Liver (tissue), 9 donors: ENCODE data around the gene FAM32A. TPM values are rescaled to one million over a fixed set of nuclear protein-coding genes. Genes with fewer than 3 reads are reported as not detected.

Experiments
- DNase-seq: peaks from one replicate; pipeline ENCODE4 v3.0.0-alpha.2; 2017; ENCODE audit warnings: low spot score
- H3K27ac ChIP-seq, 2 donors: one replicate each; pipeline ENCODE4 v1.7.0; 2013; ENCODE audit warnings: inconsistent platforms in 2 of 2, low read length in 2 of 2, control low read depth in 1 of 2, low read depth in 1 of 2, mild to moderate bottlenecking in 1 of 2
- H3K27me3 ChIP-seq, 4 donors: one replicate each; pipeline versions ENCODE4 v1.6.1 to v1.7.0; 2013; ENCODE audit warnings: low read length in 3 of 4, inconsistent platforms in 1 of 4, mild to moderate bottlenecking in 1 of 4, moderate library complexity in 1 of 4; ENCODE audit not compliant: control insufficient read depth in 4 of 4, insufficient read depth in 4 of 4
- H3K36me3 ChIP-seq, 4 donors: one replicate each; pipeline versions ENCODE4 v1.6.1 to v1.7.0; 2013; ENCODE audit warnings: low read length in 3 of 4, mild to moderate bottlenecking in 3 of 4, low read depth in 1 of 4, moderate library complexity in 1 of 4; ENCODE audit not compliant: control insufficient read depth in 4 of 4, insufficient read depth in 3 of 4
- H3K4me1 ChIP-seq, 4 donors: one replicate each; pipeline versions ENCODE4 v1.6.1 to v1.7.0; 2013; ENCODE audit warnings: low read length in 3 of 4, mild to moderate bottlenecking in 3 of 4, moderate library complexity in 1 of 4; ENCODE audit not compliant: control insufficient read depth in 4 of 4, insufficient read depth in 4 of 4
- H3K4me3 ChIP-seq, 3 donors: one replicate each; pipeline versions ENCODE4 v1.6.1 to v1.7.0; 2013; ENCODE audit warnings: low read length in 3 of 3, control low read depth in 1 of 3, low read depth in 1 of 3, mild to moderate bottlenecking in 1 of 3
- H3K9ac ChIP-seq, 2 donors: one replicate each; pipeline ENCODE4 v1.7.0; 2013; ENCODE audit warnings: low read length in 2 of 2, mild to moderate bottlenecking in 2 of 2, moderate library complexity in 2 of 2, control low read depth in 1 of 2, low read depth in 1 of 2
- H3K9me3 ChIP-seq, 4 donors: one replicate each; pipeline versions ENCODE4 v1.6.1 to v1.7.0; 2013; ENCODE audit warnings: low read length in 3 of 4; ENCODE audit not compliant: control insufficient read depth in 4 of 4
- EGR1 ChIP-seq, 2 donors: IDR thresholded peaks; 2 replicates each; pipeline ENCODE4 v1.6.1; 2016 to 2018; ENCODE audit warnings: antibody characterized with exemption in 2 of 2, low read depth in 2 of 2
- FOXA1 ChIP-seq: IDR thresholded peaks from 2 replicates; pipeline ENCODE4 v1.6.1; 2016; ENCODE audit warnings: antibody characterized with exemption
- FOXA2 ChIP-seq: IDR thresholded peaks from 2 replicates; pipeline ENCODE4 v1.6.1; 2016; ENCODE audit warnings: antibody characterized with exemption
- GABPA ChIP-seq, 2 donors: IDR thresholded peaks in 1 of 2; conservative IDR thresholded peaks in 1 of 2; 2 replicates each; pipeline ENCODE4 v1.6.1; 2016; ENCODE audit warnings: antibody characterized with exemption in 2 of 2, mild to moderate bottlenecking in 1 of 2, moderate library complexity in 1 of 2
- HNF4A ChIP-seq, 2 donors: conservative IDR thresholded peaks; 2 replicates each; pipeline ENCODE4 v1.6.1; 2016; ENCODE audit warnings: antibody characterized with exemption in 2 of 2, mild to moderate bottlenecking in 2 of 2
- HNF4G ChIP-seq: IDR thresholded peaks from 2 replicates; pipeline ENCODE4 v1.6.1; 2016; ENCODE audit warnings: antibody characterized with exemption
- JUND ChIP-seq, 2 donors: IDR thresholded peaks; 2 replicates each; pipeline ENCODE4 v1.6.1; 2016; ENCODE audit warnings: antibody characterized with exemption in 2 of 2
- NR2F2 ChIP-seq: IDR thresholded peaks from 2 replicates; pipeline ENCODE4 v1.6.1; 2016; ENCODE audit warnings: antibody characterized with exemption
- RAD21 ChIP-seq, 2 donors: IDR thresholded peaks; 2 replicates each; pipeline ENCODE4 v1.6.1; 2016; ENCODE audit warnings: antibody characterized with exemption in 2 of 2, mild to moderate bottlenecking in 2 of 2
- RXRA ChIP-seq, 2 donors: IDR thresholded peaks; 2 replicates each; pipeline ENCODE4 v1.6.1; 2017 to 2018; ENCODE audit warnings: antibody characterized with exemption in 2 of 2, mild to moderate bottlenecking in 1 of 2
- SP1 ChIP-seq: IDR thresholded peaks from 2 replicates; pipeline ENCODE4 v1.6.1; 2018; ENCODE audit warnings: antibody characterized with exemption, mild to moderate bottlenecking
- YY1 ChIP-seq: IDR thresholded peaks from 2 replicates; pipeline ENCODE4 v1.6.1; 2016; ENCODE audit warnings: antibody characterized with exemption, mild to moderate bottlenecking
- WGBS: extraction: QIAGEN DNeasy Blood & Tissue Kit; methylation state at CpG from one replicate; pipeline ENCODE4 v1.1.7; 2013; 5-methylcytosine and 5-hydroxymethylcytosine counted together
- polyA plus RNA-seq, 2 donors: library from polyadenylated mRNA; stranded (reverse) in 1 of 2; unstranded in 1 of 2; fragments of 200-250 nt in 1 of 2; fragments of >200 nt in 1 of 2; fragmentation: Nextera tagmentation in 1 of 2; extraction: Ambion mirVana in 1 of 2; gene quantifications; one replicate each; pipeline versions ENCODE4 v1.2.1 to v1.2.3, GENCODE V29; 2013 to 2015
- total RNA-seq, 2 donors: library from RNA; depleted of rRNA; stranded (reverse); fragments of >200 nt; gene quantifications; one replicate each; pipeline ENCODE4 v1.2.3, GENCODE V29; 2014
- TF ChIP-seq, protein P1 (sequence below): IDR thresholded peaks from 2 replicates; pipeline ENCODE4 v1.6.1; 2016; ENCODE audit warnings: antibody characterized with exemption
- TF ChIP-seq, protein P2 (sequence below): fragments of 150-350 bp; IDR thresholded peaks from 2 replicates; pipeline ENCODE4 v1.5.1; 2017; ENCODE audit warnings: improper control_type of control experiment, low read depth, low read length; ENCODE audit not compliant: missing input control
- TF ChIP-seq, protein P3 (sequence below): IDR thresholded peaks from 2 replicates; pipeline ENCODE4 v1.6.1; 2016; ENCODE audit warnings: antibody characterized with exemption
- TF ChIP-seq, protein P4 (sequence below): IDR thresholded peaks from 2 replicates; pipeline ENCODE4 v1.6.1; 2016; ENCODE audit warnings: antibody characterized with exemption, mild to moderate bottlenecking
- donor health status: healthy.
- donor health status: healthy.
- donor health status: healthy.
- donor health status: healthy.
- donor health status: healthy.

Gene FAM32A
- total and polyA plus RNA-seq, 4 donors, result 46.2 to 60.2 (median 52.4) TPM

DNA sequence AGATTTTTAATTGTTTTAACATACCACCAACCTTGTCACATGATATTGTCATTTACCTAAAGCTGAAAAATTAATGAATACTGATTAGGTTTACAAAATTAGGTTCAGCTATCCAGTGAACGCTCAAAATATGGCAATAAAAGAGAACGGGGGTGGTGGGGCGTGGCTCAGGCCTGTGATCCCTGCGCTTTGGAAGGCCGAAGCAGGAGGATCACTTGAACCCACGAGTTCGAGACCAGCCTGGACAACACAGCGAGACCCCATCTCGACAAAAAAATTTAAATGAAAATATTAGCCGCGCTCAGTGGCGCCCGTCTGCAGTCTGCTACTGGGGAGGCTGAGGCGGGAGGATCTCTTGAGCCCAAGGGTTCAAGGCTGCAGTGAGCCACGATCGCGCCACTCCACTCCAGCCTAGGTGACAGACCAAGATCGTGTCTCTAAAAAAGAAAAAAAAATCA, 516 bp upstream of the FAM32A start:
- peak overlapping the region; percentile 50 to 75 (median 66) for H3K4me3 ChIP-seq
- no peaks in the 10 kb centered on the region for H3K9me3 ChIP-seq
- peaks cover 8 to 29% (median 21%) of the 10 kb centered on the region in 4 donors for H3K4me1 ChIP-seq
- peak overlapping the region in 1 of 2 donors; percentile 58 for H3K27ac ChIP-seq
- H3K9ac ChIP-seq, result peak overlapping the region in 1 of 2 donors; percentile 32
- H3K36me3 ChIP-seq, result peaks cover under 1 to 9% (median 1%) of the 10 kb centered on the region in 4 donors
- 41% methylated on average over 18 of the region's 18 CpGs for whole genome bisulfite sequencing
- H3K27me3 ChIP-seq, result no peaks in the 10 kb centered on the region
- TF ChIP-seq YY1, result no peak
- no peak for TF ChIP-seq SP1
- TF ChIP-seq HNF4G, result no peak
- TF ChIP-seq, protein P1, sequence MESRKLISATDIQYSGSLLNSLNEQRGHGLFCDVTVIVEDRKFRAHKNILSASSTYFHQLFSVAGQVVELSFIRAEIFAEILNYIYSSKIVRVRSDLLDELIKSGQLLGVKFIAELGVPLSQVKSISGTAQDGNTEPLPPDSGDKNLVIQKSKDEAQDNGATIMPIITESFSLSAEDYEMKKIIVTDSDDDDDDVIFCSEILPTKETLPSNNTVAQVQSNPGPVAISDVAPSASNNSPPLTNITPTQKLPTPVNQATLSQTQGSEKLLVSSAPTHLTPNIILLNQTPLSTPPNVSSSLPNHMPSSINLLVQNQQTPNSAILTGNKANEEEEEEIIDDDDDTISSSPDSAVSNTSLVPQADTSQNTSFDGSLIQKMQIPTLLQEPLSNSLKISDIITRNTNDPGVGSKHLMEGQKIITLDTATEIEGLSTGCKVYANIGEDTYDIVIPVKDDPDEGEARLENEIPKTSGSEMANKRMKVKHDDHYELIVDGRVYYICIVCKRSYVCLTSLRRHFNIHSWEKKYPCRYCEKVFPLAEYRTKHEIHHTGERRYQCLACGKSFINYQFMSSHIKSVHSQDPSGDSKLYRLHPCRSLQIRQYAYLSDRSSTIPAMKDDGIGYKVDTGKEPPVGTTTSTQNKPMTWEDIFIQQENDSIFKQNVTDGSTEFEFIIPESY, result no peak
- no peak for TF ChIP-seq GABPA (IDR thresholded peaks at IDR 0.05 in 1 of 2, conservative IDR thresholded peaks at IDR 0.05 in 1 of 2)
- no peak for TF ChIP-seq RXRA (IDR thresholded peaks at IDR 0.05)
- TF ChIP-seq, protein P2, sequence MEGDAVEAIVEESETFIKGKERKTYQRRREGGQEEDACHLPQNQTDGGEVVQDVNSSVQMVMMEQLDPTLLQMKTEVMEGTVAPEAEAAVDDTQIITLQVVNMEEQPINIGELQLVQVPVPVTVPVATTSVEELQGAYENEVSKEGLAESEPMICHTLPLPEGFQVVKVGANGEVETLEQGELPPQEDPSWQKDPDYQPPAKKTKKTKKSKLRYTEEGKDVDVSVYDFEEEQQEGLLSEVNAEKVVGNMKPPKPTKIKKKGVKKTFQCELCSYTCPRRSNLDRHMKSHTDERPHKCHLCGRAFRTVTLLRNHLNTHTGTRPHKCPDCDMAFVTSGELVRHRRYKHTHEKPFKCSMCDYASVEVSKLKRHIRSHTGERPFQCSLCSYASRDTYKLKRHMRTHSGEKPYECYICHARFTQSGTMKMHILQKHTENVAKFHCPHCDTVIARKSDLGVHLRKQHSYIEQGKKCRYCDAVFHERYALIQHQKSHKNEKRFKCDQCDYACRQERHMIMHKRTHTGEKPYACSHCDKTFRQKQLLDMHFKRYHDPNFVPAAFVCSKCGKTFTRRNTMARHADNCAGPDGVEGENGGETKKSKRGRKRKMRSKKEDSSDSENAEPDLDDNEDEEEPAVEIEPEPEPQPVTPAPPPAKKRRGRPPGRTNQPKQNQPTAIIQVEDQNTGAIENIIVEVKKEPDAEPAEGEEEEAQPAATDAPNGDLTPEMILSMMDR, result no peak
- TF ChIP-seq FOXA2, result no peak
- no peak for TF ChIP-seq FOXA1
- no peak for TF ChIP-seq RAD21 (IDR thresholded peaks at IDR 0.05)
- TF ChIP-seq EGR1 (IDR thresholded peaks at IDR 0.05; ENCODE audit: low read depth in 2 of 2), result no peak
- TF ChIP-seq, protein P3, sequence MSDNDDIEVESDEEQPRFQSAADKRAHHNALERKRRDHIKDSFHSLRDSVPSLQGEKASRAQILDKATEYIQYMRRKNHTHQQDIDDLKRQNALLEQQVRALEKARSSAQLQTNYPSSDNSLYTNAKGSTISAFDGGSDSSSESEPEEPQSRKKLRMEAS, result no peak
- TF ChIP-seq JUND (IDR thresholded peaks at IDR 0.05), result no peak
- TF ChIP-seq HNF4A (conservative IDR thresholded peaks at IDR 0.05), result no peak
- no peak for TF ChIP-seq NR2F2
- TF ChIP-seq, protein P4, sequence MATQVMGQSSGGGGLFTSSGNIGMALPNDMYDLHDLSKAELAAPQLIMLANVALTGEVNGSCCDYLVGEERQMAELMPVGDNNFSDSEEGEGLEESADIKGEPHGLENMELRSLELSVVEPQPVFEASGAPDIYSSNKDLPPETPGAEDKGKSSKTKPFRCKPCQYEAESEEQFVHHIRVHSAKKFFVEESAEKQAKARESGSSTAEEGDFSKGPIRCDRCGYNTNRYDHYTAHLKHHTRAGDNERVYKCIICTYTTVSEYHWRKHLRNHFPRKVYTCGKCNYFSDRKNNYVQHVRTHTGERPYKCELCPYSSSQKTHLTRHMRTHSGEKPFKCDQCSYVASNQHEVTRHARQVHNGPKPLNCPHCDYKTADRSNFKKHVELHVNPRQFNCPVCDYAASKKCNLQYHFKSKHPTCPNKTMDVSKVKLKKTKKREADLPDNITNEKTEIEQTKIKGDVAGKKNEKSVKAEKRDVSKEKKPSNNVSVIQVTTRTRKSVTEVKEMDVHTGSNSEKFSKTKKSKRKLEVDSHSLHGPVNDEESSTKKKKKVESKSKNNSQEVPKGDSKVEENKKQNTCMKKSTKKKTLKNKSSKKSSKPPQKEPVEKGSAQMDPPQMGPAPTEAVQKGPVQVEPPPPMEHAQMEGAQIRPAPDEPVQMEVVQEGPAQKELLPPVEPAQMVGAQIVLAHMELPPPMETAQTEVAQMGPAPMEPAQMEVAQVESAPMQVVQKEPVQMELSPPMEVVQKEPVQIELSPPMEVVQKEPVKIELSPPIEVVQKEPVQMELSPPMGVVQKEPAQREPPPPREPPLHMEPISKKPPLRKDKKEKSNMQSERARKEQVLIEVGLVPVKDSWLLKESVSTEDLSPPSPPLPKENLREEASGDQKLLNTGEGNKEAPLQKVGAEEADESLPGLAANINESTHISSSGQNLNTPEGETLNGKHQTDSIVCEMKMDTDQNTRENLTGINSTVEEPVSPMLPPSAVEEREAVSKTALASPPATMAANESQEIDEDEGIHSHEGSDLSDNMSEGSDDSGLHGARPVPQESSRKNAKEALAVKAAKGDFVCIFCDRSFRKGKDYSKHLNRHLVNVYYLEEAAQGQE, result no peak
- DNase-seq, result no peak

DNA sequence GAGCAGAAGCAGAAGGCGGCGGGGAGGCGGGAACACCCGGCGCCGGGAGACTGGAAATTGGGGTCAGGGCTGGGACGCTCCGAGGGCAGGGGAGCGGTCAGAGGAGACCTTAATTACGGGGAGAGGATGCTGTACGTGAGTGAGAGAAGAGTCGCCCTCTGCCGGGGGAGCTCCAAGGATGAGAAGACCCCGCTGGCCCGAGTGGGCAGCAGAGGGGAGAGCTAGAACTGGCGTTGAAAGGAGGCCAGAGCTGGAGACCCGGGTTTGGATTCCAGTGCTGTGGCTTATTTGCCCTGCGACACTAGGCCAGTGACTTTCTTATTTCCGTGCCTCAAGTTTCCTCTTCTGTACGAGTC, 536 bp downstream of the FAM32A start:
- peak overlapping the region; percentile 75 to 97 (median 95) for H3K4me3 ChIP-seq
- H3K27me3 ChIP-seq, result no peaks in the 10 kb centered on the region
- peak overlapping the region; percentile 63 to 64 for H3K27ac ChIP-seq
- peaks cover 2 to 20% (median 11%) of the 10 kb centered on the region in 4 donors for H3K36me3 ChIP-seq
- WGBS, result under 1% methylated on average over 20 of the region's 20 CpGs
- peak; percentile 7 to 18 for TF ChIP-seq RAD21 (IDR thresholded peaks at IDR 0.05)
- TF ChIP-seq, protein P2, result peak; percentile 10
- TF ChIP-seq, protein P4, result no peak
- peak overlapping the region; percentile 79 to 87 for H3K9ac ChIP-seq
- DNase-seq, result peak; percentile 52
- H3K4me1 ChIP-seq, result peaks cover 8 to 29% (median 21%) of the 10 kb centered on the region in 4 donors
- H3K9me3 ChIP-seq, result no peaks in the 10 kb centered on the region
